Posterior vena cava (tissue), 2 donors: ENCODE data around the gene TMEM187. TPM values are rescaled to one million over a fixed set of nuclear protein-coding genes. Genes with fewer than 3 reads are reported as not detected.

Source experiments
- DNase-seq: peaks from one replicate; pipeline ENCODE4 v3.0.0-alpha.2; 2020; ENCODE audit warnings: low spot score
- intact Hi-C, 2 donors: fragments of 100-400 bp; cut with DNase I; formaldehyde crosslinking; loops; one replicate each; pipeline versions ENCODE4 v1.14.1 to v1.14.2; 2022 to 2023
- total RNA-seq, 2 donors: library from RNA; stranded (reverse); fragmentation: NEBNext Ultra II Directional; extraction: Animal tissue kit (Norgen Biotek cat#: 25700); gene quantifications; one replicate each; pipeline ENCODE4 v1.2.1, GENCODE V29; 2021
- donor health status: DM: yes; HTN: yes; CAD: no.
- donor health status: DM: yes; HTN: yes; CAD: no.

The TMEM187 gene
- total RNA-seq, 2 donors from 2014 or later: 6.9 to 9.3 TPM

DNA sequence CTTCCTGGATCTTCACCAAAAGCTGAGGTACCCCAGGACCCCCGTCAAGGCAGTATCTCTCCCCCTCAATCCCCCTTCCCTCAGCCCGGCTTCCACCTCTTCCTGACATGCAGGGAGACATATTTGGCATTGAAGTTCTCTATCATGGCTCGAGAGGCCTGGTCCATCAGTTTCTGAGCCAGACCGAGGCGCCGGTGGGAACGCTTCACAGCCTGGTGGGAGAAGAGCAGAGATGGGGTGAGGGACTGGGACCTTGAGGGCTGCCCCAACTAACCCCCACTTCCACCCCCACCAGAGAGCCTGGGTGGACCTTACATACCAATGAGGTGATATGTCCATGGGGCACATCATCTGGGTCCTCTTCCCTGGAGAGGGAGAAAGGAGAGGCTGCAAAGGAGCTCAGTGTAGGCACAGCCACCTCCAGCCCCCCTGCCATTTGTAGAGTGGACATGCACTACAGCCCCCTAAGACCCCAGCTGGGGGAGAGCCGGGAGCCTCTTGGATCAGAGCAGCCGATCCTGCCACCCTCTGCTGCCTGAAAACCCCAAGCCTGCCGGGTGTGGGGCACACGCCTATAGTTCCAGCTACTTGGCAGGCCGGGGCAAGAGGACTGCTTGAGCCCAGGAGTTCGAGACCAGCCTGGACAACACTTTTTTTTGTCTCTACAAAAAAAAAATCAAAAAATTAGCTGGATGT lies 40.2 kb upstream of the TMEM187 start:
- intact Hi-C loops: no loop called here
- DNase-seq: no peak

- intact Hi-C loops: no loop called here
- DNase-seq: no peak
Observed at GRCh38 chrX:153933748-153934147, 38.8 kb upstream of the TMEM187 start.

DNA sequence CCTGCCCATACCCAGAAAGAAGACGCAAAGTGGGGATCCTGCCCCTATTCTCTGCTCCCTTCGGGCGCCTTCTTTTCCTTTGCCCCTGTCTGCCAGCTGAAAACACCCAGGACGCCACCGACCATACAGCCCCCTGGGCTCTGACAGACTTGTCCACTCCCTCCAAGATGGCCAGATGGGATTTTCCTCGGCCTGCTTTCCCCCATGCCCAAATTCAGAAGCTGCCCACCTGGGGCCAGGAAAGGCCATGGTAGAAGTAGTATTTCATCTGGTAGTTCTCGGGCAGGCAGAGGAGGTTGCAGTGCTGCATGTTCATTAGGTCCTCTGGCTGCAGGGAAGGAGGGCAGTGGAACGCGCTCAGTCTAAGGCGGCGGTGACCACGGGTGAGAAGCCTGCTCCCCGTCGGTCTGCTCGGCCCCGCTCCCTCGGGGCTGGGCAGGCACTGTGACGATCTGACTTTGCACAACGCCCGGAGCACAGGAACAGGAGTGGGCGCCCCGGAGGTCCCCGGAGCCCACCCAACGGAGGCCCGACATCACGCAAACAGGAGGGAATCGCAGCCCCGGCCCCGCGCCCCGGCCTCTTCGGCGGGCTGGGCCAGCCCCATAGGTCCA lies 38.3 kb upstream of the TMEM187 start:
- intact Hi-C loops: no loop called here
- no peak for DNase-seq

DNA sequence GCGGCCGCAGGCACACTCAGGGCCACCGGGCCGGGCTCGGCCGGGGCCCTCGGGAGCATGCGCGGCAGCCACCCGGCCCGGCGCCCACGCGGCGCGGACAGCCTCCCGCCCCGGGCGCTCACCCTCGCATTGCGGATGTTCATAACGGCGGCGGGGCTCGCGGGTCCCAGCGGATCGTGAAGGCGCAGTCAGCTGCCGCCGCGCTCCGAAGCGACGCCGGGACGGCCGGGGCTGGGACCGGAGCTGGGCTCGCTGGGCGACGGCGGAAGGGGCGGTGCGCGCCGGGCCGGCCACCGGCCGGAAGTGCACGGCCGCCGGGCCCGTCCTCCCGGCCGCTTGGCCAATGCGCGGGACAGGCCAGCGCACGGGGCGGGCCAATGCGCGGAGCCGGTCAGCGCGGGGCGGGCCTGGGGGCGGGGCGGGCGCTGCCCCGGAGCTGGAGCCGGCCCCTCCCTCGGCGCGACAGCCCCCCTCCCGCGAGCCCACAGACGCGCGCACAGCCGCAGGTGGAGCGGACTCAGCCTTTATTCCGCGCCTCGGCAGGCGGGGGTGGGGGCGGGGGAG lies 37.7 kb upstream of the TMEM187 start, which contains the start of gene NAA10:
Gene NAA10 (minus strand): TSS at position 276 of the 564 bp plus-strand sequence. CDS start 133 bp downstream, at position 143.
- intact Hi-C loops: no loop called here
- DNase-seq: peak; percentile 91

DNA sequence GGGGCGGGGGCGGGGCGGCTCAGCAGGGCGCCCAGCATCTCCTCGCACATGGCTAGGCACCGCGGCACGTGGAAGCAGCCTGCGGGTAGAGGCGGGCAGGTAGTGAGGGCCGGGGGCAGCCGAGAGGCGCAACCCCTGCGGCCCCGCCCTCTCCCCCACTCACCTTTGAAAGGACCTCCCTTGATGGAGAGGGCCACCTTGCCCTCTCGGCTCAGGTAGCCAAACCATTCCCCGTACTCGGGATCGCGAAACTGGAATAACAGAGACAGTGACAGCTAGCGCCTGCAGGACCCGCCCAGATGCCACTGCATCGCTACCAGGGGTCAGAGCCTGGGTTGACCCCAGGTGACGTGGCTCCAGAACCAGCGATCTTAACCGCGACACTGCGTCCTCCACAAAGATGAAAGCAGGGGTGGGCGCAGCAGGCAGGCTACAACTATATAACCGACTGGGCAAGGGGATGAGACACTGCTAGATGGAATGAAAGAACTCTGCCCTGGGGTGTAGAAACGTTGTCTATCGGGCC lies 37.2 kb upstream of the TMEM187 start:
- no peak for DNase-seq
- intact Hi-C loops: no loop called here

DNA sequence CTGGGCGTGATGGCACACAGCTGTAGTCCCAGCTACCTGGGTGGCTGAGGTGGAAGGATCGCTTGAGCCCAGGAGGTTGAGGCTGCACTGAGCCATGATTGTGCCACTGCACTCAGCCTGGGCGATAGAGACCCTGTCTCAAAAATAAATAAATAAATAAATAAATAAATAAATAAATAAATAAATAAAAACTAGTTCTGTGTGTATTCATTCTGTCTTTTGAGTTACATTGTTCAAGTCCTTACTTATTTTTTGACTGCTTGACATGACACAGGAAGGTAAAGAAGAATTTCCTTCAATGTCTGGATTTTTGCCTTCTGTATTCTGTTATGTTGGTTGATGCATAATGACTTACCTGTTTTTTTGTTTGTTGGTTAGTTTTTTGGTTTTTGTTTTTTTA lies 35.5 kb upstream of the TMEM187 start:
- intact Hi-C loops: no loop called here

GRCh38 chrX:153938226-153938786 lies 34.2 kb upstream of the TMEM187 start:
- DNase-seq: no peak
- intact Hi-C loops: no loop called here

More for the DNA sequence above, 35.5 kb upstream of the TMEM187 start:
- no peak for DNase-seq

GRCh38 chrX:153939573-153939972 lies 33.0 kb upstream of the TMEM187 start:
- DNase-seq: no peak
- intact Hi-C loops: no loop called here

GRCh38 chrX:153941336-153942252 lies 31.0 kb upstream of the TMEM187 start:
- intact Hi-C loops: no loop called here
- no peak for DNase-seq

- intact Hi-C loops: no loop called here
- DNase-seq: no peak
Observed at GRCh38 chrX:153944140-153944799, 28.3 kb upstream of the TMEM187 start, which contains the start of gene RENBP. TSS of gene RENBP (minus strand) at chrX:153944643. CDS start at chrX:153944610, 33 bp downstream.

DNA sequence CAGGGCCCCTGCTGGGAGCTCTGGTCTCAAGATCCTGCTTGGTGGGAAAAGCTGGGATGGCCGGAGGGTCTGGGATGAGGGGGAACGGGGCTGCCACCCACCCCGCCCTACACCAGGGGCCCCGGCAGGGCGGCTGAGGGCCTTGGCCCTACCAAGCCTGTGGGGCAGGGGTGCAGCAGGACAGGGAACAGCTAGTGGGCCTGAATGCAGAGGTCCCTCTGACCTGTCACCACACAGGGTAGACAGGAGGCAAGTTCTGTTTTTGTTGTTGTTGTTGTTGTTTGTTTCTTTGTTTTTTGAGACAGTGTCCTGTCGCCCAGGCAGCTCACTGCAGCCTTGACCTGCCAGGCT lies 27.8 kb upstream of the TMEM187 start:
- intact Hi-C loops: no loop called here
- DNase-seq: no peak

DNA sequence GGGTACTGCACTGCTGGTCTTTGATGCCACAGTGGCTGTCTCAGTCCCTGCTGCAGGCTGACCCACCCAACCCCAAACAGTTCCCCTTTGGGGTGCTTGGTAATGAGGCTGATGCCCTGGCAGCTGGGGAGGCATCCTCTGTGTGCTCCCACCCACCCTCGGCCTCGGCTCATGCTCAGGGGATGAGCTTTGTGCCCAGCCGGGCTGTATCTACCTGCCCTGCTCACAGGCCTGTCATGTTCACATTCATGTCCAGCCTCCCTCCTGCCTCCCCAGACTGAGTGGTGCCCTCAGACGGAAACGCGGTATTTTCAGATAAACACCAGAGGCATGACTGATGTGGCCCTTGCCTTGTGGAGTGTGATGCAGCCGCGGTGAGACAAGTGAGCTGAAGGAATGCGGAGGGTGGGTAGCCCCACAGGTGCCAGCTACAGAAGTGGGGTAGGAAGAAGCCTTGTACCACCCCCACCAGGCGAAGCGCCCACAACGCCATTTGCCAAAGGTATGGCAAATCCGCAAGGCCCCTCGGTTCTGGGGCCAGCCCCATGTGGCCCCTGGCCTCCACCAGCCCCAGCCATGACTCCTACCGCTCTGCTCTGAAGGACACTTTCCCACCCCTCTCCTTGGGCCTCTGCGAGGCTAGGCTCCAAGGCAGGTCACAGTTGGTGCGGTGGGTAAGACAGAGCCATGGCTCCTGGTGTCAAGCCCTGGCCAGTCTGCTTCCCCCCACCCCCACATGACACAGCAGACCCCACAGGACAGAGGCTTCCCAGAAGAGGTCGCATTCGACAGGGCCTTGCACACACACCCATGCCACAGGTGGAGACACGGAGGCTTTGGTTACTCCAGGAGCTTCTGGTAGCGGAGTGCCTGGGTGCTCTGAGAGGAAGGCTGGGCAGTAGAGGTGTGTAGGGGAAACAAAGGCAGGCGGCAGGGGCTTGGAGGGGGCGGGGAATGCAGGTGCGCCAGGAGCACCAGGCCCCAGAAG lies 26.3 kb upstream of the TMEM187 start:
- intact Hi-C loops: no loop called here
- no peak for DNase-seq

- peak; percentile 92 for DNase-seq
Observed at GRCh38 chrX:153947009-153947769, 25.4 kb upstream of the TMEM187 start.

DNA sequence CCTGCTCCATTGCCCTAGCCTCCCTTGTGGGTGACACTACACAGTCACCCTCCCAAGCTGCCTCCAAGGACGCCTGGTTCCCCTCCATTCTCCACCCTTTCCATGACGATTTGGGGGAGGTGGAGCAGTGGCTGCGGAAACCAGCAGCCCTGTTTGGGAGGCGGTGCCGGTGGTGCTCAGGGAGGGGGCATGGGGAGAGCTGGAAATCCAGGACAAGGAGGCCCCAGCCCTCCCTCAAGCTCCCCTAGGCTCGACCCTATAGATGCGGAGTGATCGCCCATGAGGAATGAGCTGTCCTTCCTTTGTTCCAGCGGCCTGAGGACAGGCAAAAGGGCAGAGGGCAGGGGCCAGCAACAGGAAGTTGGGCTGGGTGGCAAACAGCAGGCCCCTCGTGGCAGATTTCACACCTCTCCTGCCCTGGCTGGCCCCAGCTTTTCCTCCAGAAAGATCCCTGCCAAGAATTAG lies 24.5 kb upstream of the TMEM187 start:
- intact Hi-C loops: no loop called here

More at GRCh38 chrX:153947009-153947769, 25.4 kb upstream of the TMEM187 start:
- intact Hi-C loops: no loop called here

GRCh38 chrX:153948847-153949805 lies 23.4 kb upstream of the TMEM187 start:
- no peak for DNase-seq
- intact Hi-C loops: no loop called here

More for the DNA sequence above, 24.5 kb upstream of the TMEM187 start:
- no peak for DNase-seq
